Measurements from ENCODE around the gene JADE2.
"Not testable (repeated sequence)": the region's sequence is repeated elsewhere in the genome, so short reads cannot be mapped to it uniquely, and the experiment has no call there.

JADE2 gene

GRCh38 chr5:134551901-134552300 lies 26.4 kb downstream of the JADE2 start:
- H3K9me2 ChIP-seq (ENCODE audit: low read depth, low read length): no peaks in the 10 kb centered on the region
- H3K4me2 ChIP-seq (ENCODE audit: low read length): no peak overlapping the region
- H3K4me1 ChIP-seq (ENCODE audit: insufficient read depth, low read length, severe bottlenecking): peaks cover 83% of the 10 kb centered on the region
- H3K27ac ChIP-seq (ENCODE audit: low read depth, low read length, poor library complexity, severe bottlenecking): peak overlapping the region; percentile 98
- H3K9ac ChIP-seq (ENCODE audit: low read length): no peak overlapping the region
- H3K4me3 ChIP-seq (ENCODE audit: low read depth, low read length, poor library complexity, severe bottlenecking): no peak overlapping the region
- no peaks in the 10 kb centered on the region for H3K79me2 ChIP-seq (ENCODE audit: insufficient read depth, low read length)
- TF ChIP-seq EZH2 (IDR thresholded peaks at IDR 0.05; ENCODE audit: borderline replicate concordance, low read length) (no peak), CTCF (IDR thresholded peaks at IDR 0.05; ENCODE audit: low read length) (no peak)
- H3K36me3 ChIP-seq (ENCODE audit: insufficient read depth, low read length): peaks cover 47% of the 10 kb centered on the region; the same call in 1 of the 2 replicates
- H3K27me3 ChIP-seq (ENCODE audit: insufficient read depth, low read length): no peaks in the 10 kb centered on the region
- no peaks in the 10 kb centered on the region for H4K20me1 ChIP-seq (ENCODE audit: insufficient read depth, low read length)
- no peaks in the 10 kb centered on the region for H3K9me3 ChIP-seq (ENCODE audit: low read length)
- H3F3A ChIP-seq (ENCODE audit: insufficient read depth, low read length): no peaks in the 10 kb centered on the region
- H2AFZ ChIP-seq (ENCODE audit: low read length): no peak overlapping the region

- no peak for TF ChIP-seq CTCF (IDR thresholded peaks at IDR 0.05; ENCODE audit: low read length)
- no peak for TF ChIP-seq EZH2 (IDR thresholded peaks at IDR 0.05; ENCODE audit: borderline replicate concordance, low read length)
- Histone ChIP-seq H3K36me3 (ENCODE audit: insufficient read depth, low read length) (peaks cover 48% of the 10 kb centered on the region; the same call in 1 of the 2 replicates), H3K4me1 (ENCODE audit: insufficient read depth, low read length, severe bottlenecking) (peaks cover 79% of the 10 kb centered on the region), H3F3A (ENCODE audit: insufficient read depth, low read length) (no peaks in the 10 kb centered on the region), H3K4me3 (ENCODE audit: low read depth, low read length, poor library complexity, severe bottlenecking) (no peak overlapping the region), H2AFZ (ENCODE audit: low read length) (no peak overlapping the region), H4K20me1 (ENCODE audit: insufficient read depth, low read length) (no peaks in the 10 kb centered on the region), H3K27me3 (ENCODE audit: insufficient read depth, low read length) (no peaks in the 10 kb centered on the region), H3K4me2 (ENCODE audit: low read length) (no peak overlapping the region), H3K9me3 (ENCODE audit: low read length) (no peaks in the 10 kb centered on the region), H3K9me2 (ENCODE audit: low read depth, low read length) (no peaks in the 10 kb centered on the region), H3K79me2 (ENCODE audit: insufficient read depth, low read length) (no peaks in the 10 kb centered on the region), H3K27ac (ENCODE audit: low read depth, low read length, poor library complexity, severe bottlenecking) (peak overlapping the region; percentile 98), H3K9ac (ENCODE audit: low read length) (no peak overlapping the region)
Measured at GRCh38 chr5:134552301-134552700, 26.8 kb downstream of the JADE2 start.

DNA sequence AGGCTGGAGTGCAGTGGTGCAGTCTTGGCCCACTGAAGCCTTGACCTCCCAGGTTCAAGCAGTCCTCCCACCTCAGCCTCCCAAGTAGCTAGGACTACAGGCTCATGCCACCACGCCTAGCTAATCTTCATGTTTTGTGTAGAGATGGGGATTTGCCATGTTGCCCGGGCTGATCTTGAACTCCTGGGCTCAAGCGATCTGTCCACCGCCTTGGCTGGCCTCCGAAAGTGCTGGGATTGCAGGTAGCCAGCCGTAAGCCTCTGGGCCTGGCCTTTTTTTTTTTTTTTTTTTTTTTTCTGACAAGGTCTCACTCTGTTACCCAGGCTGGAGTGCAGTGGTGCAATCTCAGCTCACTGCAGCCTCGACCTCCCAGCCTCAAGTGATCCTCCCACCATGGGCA lies 27.2 kb downstream of the JADE2 start:
- not testable (repeated sequence) for H2AFZ ChIP-seq (ENCODE audit: low read length); H3K9ac ChIP-seq (ENCODE audit: low read length); H3K4me3 ChIP-seq (ENCODE audit: low read depth, low read length, poor library complexity, severe bottlenecking); H3K27me3 ChIP-seq (ENCODE audit: insufficient read depth, low read length); H4K20me1 ChIP-seq (ENCODE audit: insufficient read depth, low read length); H3K4me2 ChIP-seq (ENCODE audit: low read length); H3F3A ChIP-seq (ENCODE audit: insufficient read depth, low read length); H3K9me3 ChIP-seq (ENCODE audit: low read length); H3K79me2 ChIP-seq (ENCODE audit: insufficient read depth, low read length); H3K9me2 ChIP-seq (ENCODE audit: low read depth, low read length)
- peaks cover 75% of the 10 kb centered on the region for H3K4me1 ChIP-seq (ENCODE audit: insufficient read depth, low read length, severe bottlenecking)
- H3K27ac ChIP-seq (ENCODE audit: low read depth, low read length, poor library complexity, severe bottlenecking): peak overlapping the region; percentile 98
- H3K36me3 ChIP-seq (ENCODE audit: insufficient read depth, low read length): peaks cover 43% of the 10 kb centered on the region; the same call in 1 of the 2 replicates

GRCh38 chr5:134553821-134554267 lies 28.4 kb downstream of the JADE2 start:
- Histone ChIP-seq H3K27ac (ENCODE audit: low read depth, low read length, poor library complexity, severe bottlenecking) (peak overlapping the region; percentile 98), H3K9me3 (ENCODE audit: low read length) (no peaks in the 10 kb centered on the region), H2AFZ (ENCODE audit: low read length) (no peak overlapping the region), H3F3A (ENCODE audit: insufficient read depth, low read length) (no peaks in the 10 kb centered on the region), H3K9me2 (ENCODE audit: low read depth, low read length) (no peaks in the 10 kb centered on the region), H4K20me1 (ENCODE audit: insufficient read depth, low read length) (no peaks in the 10 kb centered on the region), H3K4me3 (ENCODE audit: low read depth, low read length, poor library complexity, severe bottlenecking) (no peak overlapping the region), H3K4me1 (ENCODE audit: insufficient read depth, low read length, severe bottlenecking) (peaks cover 64% of the 10 kb centered on the region), H3K9ac (ENCODE audit: low read length) (peak overlapping the region; percentile 38; the same call in 1 of the 2 replicates), H3K27me3 (ENCODE audit: insufficient read depth, low read length) (no peaks in the 10 kb centered on the region), H3K4me2 (ENCODE audit: low read length) (peak overlapping the region; percentile 24; the same call in 1 of the 2 replicates), H3K79me2 (ENCODE audit: insufficient read depth, low read length) (no peaks in the 10 kb centered on the region), H3K36me3 (ENCODE audit: insufficient read depth, low read length) (peaks cover 40% of the 10 kb centered on the region; the same call in 1 of the 2 replicates)
- TF ChIP-seq CTCF (IDR thresholded peaks at IDR 0.05; ENCODE audit: low read length) (no peak), EZH2 (IDR thresholded peaks at IDR 0.05; ENCODE audit: borderline replicate concordance, low read length) (no peak)

Data from OCI-LY1 (cell line).